PC-9 (cell line): ENCODE results near the gene C3. TPM values are rescaled to one million over a fixed set of nuclear protein-coding genes. Genes with fewer than 3 reads are reported as not detected.

ENCODE experiments used
- BruUV-seq: library from RNA; stranded (reverse); fragments of 400-500 nt; replicated peaks from 2 replicates; lab custom pipeline; 2021; lab: Mats Ljungman, UMichigan
- CTCF ChIA-PET: fragments of 300-600 bp; sonication (Branson Sonifier 250); formaldehyde crosslinking; loops from one replicate; lab custom pipeline; 2022; ENCODE audit warnings: antibody characterized with exemption; lab: Charles Lee
- POLR2A ChIA-PET: fragments of 300-600 bp; sonication (Branson Sonifier 250); formaldehyde crosslinking; loops from one replicate; lab custom pipeline; 2022; ENCODE audit warnings: antibody characterized with exemption; ENCODE audit not compliant: unreplicated experiment; lab: Charles Lee
- DNase-seq, 2 experiments: peaks; one replicate each; pipeline versions ENCODE4 v3.0.0 to v3.0.0-alpha.2; 2015 to 2022; ENCODE audit warnings: mixed read lengths in 1 of 2
- H2AFZ ChIP-seq: fragments of 200-600 bp; sonication (generic); 2 replicates; pipeline ENCODE4 v1.8.1; 2017; ENCODE audit warnings: antibody characterized with exemption
- H3F3A ChIP-seq: fragments of 200-600 bp; sonication (generic); 2 replicates; pipeline ENCODE4 v1.8.1; 2017; ENCODE audit warnings: antibody characterized with exemption, mild to moderate bottlenecking, low read depth; ENCODE audit not compliant: insufficient read depth
- H3K27ac ChIP-seq: fragments of 200-600 bp; sonication (generic); 2 replicates; pipeline ENCODE4 v1.6.1; 2016; ENCODE audit warnings: mixed run types
- H3K27me3 ChIP-seq: fragments of 200-600 bp; sonication (generic); 2 replicates; pipeline ENCODE4 v1.6.1; 2016; ENCODE audit warnings: low read depth, mixed run types; ENCODE audit not compliant: insufficient read depth
- H3K36me3 ChIP-seq: fragments of 200-600 bp; sonication (generic); 2 replicates; pipeline ENCODE4 v1.6.1; 2016; ENCODE audit warnings: low read depth, mixed run types
- H3K4me1 ChIP-seq: fragments of 200-600 bp; sonication (generic); replicated peaks from 2 replicates; pipeline ENCODE4 v1.6.1; 2016; ENCODE audit warnings: mixed run types; ENCODE audit not compliant: insufficient read depth
- H3K4me2 ChIP-seq: fragments of 200-600 bp; sonication (generic); 2 replicates; pipeline ENCODE4 v1.6.1; 2017; ENCODE audit warnings: mixed run types
- H3K4me3 ChIP-seq: fragments of 200-600 bp; sonication (generic); 2 replicates; pipeline ENCODE4 v1.6.1; 2016; ENCODE audit warnings: mixed run types
- H3K79me2 ChIP-seq: fragments of 200-600 bp; sonication (generic); 2 replicates; pipeline ENCODE4 v1.6.1; 2017; ENCODE audit warnings: low read depth, mixed run types
- H3K9me2 ChIP-seq: fragments of 200-600 bp; sonication (generic); 2 replicates; pipeline ENCODE4 v1.8.1; 2017; ENCODE audit warnings: mild to moderate bottlenecking; ENCODE audit not compliant: insufficient read depth
- H3K9me3 ChIP-seq: fragments of 200-600 bp; sonication (generic); 2 replicates; pipeline ENCODE4 v1.8.1; 2016; ENCODE audit warnings: low read depth; ENCODE audit not compliant: insufficient read depth
- H4K20me1 ChIP-seq: fragments of 200-600 bp; sonication (generic); 2 replicates; pipeline ENCODE4 v1.8.1; 2017; ENCODE audit not compliant: insufficient read depth
- EZH2 ChIP-seq: fragments of 200-600 bp; sonication (generic); IDR thresholded peaks from 2 replicates; pipeline ENCODE4 v1.8.0; 2017; ENCODE audit warnings: antibody characterized with exemption, low read depth
- intact Hi-C: fragments of 100-400 bp; cut with micrococcal nuclease; formaldehyde crosslinking; loops from one replicate; pipeline ENCODE4 v1.10.0; 2022; ENCODE audit not compliant: unreplicated experiment
- total RNA-seq: library from RNA; stranded (reverse); gene quantifications from 2 replicates; pipeline ENCODE4 v1.2.3, GENCODE V29; 2021
- TF ChIP-seq, protein P1 (sequence below): fragments of 200-600 bp; sonication (generic); conservative IDR thresholded peaks from 2 replicates; pipeline ENCODE4 v1.6.1; 2017; ENCODE audit warnings: mixed run types, antibody characterized with exemption, mild to moderate bottlenecking, moderate library complexity

Gene C3
- total RNA-seq, 1 experiment from 2014 or later: 130 TPM

GRCh38 chr19:6740589-6741343 lies 20.3 kb upstream of the C3 start:
- no peaks in the 10 kb centered on the region for H3K9me3 ChIP-seq
- TF ChIP-seq, protein P1, sequence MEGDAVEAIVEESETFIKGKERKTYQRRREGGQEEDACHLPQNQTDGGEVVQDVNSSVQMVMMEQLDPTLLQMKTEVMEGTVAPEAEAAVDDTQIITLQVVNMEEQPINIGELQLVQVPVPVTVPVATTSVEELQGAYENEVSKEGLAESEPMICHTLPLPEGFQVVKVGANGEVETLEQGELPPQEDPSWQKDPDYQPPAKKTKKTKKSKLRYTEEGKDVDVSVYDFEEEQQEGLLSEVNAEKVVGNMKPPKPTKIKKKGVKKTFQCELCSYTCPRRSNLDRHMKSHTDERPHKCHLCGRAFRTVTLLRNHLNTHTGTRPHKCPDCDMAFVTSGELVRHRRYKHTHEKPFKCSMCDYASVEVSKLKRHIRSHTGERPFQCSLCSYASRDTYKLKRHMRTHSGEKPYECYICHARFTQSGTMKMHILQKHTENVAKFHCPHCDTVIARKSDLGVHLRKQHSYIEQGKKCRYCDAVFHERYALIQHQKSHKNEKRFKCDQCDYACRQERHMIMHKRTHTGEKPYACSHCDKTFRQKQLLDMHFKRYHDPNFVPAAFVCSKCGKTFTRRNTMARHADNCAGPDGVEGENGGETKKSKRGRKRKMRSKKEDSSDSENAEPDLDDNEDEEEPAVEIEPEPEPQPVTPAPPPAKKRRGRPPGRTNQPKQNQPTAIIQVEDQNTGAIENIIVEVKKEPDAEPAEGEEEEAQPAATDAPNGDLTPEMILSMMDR: no peak
- no peak for TF ChIP-seq EZH2
- H3K79me2 ChIP-seq: peaks cover 46% of the 10 kb centered on the region
- POLR2A ChIA-PET: no interaction called here
- no peaks in the 10 kb centered on the region for H3K27me3 ChIP-seq
- peak overlapping the region; percentile 91 for H3K4me3 ChIP-seq
- no TSS peak for BruUV-seq
- CTCF ChIA-PET: no interaction called here
- H2AFZ ChIP-seq: no peak overlapping the region
- peak; percentile 71 to 76 for DNase-seq
- H4K20me1 ChIP-seq: 0 out of 2 replicates have a peak, but pooled peaks cover 5% of the 10 kb centered on the region
- peaks cover 58% of the 10 kb centered on the region for H3K4me1 ChIP-seq
- H3K27ac ChIP-seq: peak overlapping the region; percentile 61
- H3K4me2 ChIP-seq: peak overlapping the region; percentile 81
- H3F3A ChIP-seq: peaks cover 61% of the 10 kb centered on the region
- intact Hi-C loops: no loop called here
- H3K9me2 ChIP-seq: no peaks in the 10 kb centered on the region
- 0 out of 2 replicates have a peak, but pooled peaks cover 3% of the 10 kb centered on the region for H3K36me3 ChIP-seq

DNA sequence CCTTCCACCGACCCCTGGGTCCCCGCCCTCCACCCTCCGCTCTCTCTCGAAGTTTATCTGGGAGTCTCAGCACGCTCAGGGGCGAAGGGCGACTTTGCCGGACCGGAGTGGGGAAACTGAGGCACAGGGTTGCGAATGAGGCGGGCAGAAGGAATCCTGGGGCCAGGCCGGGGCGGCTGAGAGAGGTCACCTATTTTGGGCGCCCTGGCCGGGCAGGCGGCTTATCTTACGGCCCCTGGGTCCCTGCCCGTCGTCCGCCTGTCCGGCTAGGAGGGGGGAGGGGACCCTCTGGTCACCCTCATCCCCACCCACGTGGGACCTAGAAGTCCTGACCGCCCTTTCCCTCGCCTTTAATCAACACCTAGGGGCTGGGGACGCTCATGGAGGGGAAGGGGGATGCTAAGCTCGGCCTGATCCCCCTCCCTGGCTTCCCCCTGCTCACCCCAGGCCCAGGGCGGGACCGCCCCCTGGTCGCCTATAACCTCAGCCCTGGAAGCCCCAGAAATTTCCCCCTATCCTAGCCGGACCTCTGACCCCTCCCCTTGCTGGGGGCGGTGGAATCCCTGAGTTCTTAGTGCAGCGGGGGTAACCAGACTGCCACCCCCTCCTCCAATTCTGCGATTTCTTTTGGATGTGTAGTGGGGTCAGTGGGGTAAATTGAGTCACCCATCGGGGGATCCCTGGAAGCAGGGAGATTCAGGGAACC lies 19.6 kb upstream of the C3 start:
- POLR2A ChIA-PET: interaction anchor here (0.6 kb wide), 1 partner anchor 223 kb away, joined by 4 read pairs; no protein-coding TSS in a partner anchor
- peaks cover 61% of the 10 kb centered on the region for H3F3A ChIP-seq
- no peaks in the 10 kb centered on the region for H3K9me2 ChIP-seq
- BruUV-seq: TSS peak; percentile 38
- no peaks in the 10 kb centered on the region for H3K36me3 ChIP-seq
- 0 out of 2 replicates have a peak, but pooled peaks cover 5% of the 10 kb centered on the region for H4K20me1 ChIP-seq
- no peaks in the 10 kb centered on the region for H3K27me3 ChIP-seq
- peak overlapping the region; percentile 81 for H3K4me2 ChIP-seq
- CTCF ChIA-PET: no interaction called here
- peaks cover 50% of the 10 kb centered on the region for H3K79me2 ChIP-seq
- no peak overlapping the region for H2AFZ ChIP-seq
- intact Hi-C loops: loop anchor here (1.0 to 5.0 kb wide), 3 partner anchors 61 to 613 kb away; partner anchors contain the start of gene CRB3
- H3K4me3 ChIP-seq: peak overlapping the region; percentile 91
- H3K9me3 ChIP-seq: no peaks in the 10 kb centered on the region
- DNase-seq: peak in 1 of 2 experiments; percentile 42
- TF ChIP-seq EZH2: no peak
- TF ChIP-seq, protein P1: no peak
- peak overlapping the region; percentile 61 for H3K27ac ChIP-seq
- peaks cover 52% of the 10 kb centered on the region for H3K4me1 ChIP-seq

GRCh38 chr19:6739390-6739882 lies 19.0 kb upstream of the C3 start, which contains the start of gene TRIP10:
TRIP10 (plus strand) TSS chr19:6739680; CDS start chr19:6739762, 82 bp downstream.
- Histone ChIP-seq H4K20me1 (0 out of 2 replicates have a peak, but pooled peaks cover 5% of the 10 kb centered on the region), H3K36me3 (no peaks in the 10 kb centered on the region), H3K4me2 (peak within 1 kb of the TSS; percentile 81), H3K79me2 (peaks cover 51% of the 10 kb centered on the region), H3K9me2 (no peaks in the 10 kb centered on the region), H3K4me1 (peaks cover 47% of the 10 kb centered on the region), H3F3A (peaks cover 56% of the 10 kb centered on the region), H2AFZ (peak within 1 kb of the TSS; percentile 49; the same call in 1 of the 2 replicates), H3K27ac (peak within 1 kb of the TSS; percentile 61), H3K4me3 (peak within 1 kb of the TSS; percentile 91), H3K27me3 (no peaks in the 10 kb centered on the region), H3K9me3 (no peaks in the 10 kb centered on the region)
- no TSS peak for BruUV-seq
- ChIA-PET CTCF (interaction anchor here (0.6 kb wide), 1 partner anchor 22 kb away, joined by 3 read pairs; no protein-coding TSS in a partner anchor), POLR2A (interaction anchor here (0.6 to 1.2 kb wide), 2 partner anchors 9 to 223 kb away, joined by 3 to 4 read pairs; no protein-coding TSS in a partner anchor)
- TF ChIP-seq EZH2: no peak
- TF ChIP-seq, protein P1: no peak
- intact Hi-C loops: loop anchor here (1.0 to 5.0 kb wide), 3 partner anchors 62 to 612 kb away; partner anchors contain the start of gene CRB3
- peak in 1 of 2 experiments; percentile 65 for DNase-seq
